ENCODE results near the gene XPO6.

XPO6 gene

DNA sequence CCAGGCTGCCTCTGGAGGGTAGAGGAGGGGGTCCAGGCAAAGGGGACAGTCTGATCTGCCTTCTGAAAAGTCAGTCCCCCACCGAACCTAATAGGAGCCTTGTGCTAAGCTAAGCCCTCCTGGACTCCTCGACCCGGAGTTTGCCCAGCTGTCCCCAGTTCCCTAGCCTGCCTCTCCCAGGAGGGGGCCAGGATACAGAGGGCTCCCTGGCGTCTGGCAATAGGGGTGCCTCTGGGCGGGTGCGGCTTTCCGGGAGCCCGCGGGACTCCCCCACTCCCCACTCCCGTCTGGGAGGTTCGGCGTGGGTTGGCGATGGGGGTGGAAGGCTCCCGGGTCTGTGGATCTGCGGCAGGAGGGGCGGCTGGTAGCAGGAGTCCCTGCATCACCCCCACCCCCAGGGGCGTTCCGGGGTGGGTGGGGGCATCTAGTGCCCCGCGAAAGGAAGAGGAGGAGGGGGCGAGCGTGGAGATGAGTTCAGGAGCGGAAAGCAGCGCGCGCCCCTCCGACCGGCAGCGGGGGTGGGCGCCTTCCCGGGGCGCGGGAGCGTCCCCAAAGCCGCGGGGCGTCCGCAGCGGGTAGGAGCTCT lies 149.4 kb downstream of the XPO6 start:
- no peak for DNase-seq (ENCODE audit: low read depth)

DNA sequence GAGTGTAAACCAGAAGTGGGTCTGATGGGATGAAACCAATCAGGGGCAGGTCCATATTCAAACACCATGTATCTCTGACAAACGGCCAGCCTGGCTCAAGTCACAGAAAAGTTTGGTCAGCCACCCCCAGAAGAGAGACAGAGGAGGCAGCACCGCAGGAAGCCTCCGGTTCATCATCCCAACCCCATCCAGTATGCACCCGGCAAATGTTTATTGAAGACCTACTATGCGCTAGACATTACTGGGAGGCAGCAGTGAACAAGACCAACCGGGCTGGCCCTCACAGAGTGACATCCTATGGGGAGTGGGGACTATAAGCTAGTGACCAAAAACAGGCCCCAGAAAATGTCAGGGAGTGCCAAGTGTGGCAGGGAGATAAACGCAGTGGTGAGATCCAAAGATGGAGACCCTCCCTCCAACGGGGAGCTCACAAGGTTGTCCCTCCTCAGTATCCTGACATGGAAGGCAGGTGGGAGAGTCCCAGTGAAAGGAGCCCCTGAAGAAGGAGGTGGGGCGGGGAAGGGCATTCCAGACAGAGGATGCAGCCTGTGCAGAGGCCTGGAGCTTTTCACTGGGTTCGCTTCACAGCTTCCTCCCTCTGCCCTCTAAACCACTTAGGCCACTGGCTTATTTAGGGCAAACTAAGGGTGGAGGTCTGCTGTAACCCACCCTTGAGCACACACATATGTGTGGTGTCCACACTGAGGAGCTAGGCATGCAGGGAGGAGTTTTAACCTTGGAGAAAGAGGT lies 150.2 kb downstream of the XPO6 start:
- no peak for DNase-seq (ENCODE audit: low read depth)

DNA sequence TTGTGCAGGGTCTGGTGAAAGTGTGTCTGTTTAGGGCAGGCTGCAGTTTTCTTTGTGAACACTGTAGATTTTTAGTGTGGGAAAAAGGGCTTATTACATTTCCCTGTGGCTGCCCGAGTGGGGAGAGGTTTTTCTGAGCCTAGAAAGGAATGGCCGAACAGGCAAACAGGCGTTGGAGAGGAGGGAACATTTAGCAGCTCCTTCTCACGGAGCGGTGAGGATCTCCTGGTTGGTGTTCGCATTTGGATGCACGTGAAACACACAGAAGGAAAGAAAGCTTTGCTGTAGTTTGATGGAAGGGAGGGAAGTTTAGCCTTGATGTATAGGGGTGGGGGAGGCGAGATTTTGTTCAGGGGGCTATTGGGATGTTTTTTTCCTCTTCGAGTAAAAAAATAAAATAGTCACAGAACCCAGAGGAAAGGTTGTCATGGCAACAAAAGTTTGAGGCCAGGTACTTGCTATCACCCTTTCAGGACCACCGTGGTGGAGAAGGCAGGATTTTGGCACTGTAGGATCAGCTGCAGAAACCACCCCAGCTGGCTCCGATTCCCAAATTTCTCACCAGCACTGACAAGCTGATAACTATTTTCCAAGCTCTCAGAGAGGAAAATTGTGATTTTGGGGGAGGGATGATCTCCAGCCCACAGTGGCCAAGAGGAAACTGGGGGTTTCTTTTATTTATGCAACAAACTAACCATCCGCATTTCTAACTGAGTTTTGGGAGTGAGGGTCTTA lies 151.8 kb downstream of the XPO6 start:
- no peak for DNase-seq (ENCODE audit: low read depth)

DNA sequence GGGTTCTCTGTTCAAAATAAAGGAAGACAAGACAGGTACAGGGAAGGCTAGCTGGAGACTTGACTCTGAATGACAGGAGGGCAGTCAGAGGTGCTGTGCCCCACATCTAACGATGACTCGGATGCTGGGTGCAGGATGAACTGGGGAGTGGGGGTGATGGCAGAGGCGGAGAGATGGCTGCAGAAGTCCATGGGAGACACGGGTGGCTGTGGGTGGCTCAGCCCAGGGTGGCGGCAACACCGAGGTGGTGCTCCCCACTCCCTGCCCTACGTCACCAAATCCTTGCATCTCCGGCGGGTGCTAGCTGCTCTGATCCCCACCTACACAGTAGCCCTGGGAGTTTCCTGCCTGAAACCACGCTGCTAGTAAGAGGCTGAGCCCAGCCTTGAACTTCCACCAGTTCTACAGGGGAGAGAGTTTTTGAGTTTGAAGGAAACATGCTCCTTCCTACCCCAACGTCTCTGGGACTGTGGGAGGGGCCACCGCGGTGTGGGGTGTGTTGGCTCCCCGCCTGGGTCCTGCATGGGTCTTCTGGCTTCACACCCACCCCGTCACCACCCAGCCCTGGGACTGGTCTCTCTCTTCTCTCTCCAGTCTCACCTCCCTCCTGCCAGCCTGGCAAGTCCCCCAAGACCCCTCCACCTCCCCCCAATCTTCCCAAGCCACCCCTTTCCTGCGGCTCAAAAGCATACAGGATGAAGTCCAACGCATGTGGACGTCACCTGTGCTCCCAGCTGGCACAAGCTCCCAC lies 152.8 kb downstream of the XPO6 start:
- no peak for DNase-seq (ENCODE audit: low read depth)

DNA sequence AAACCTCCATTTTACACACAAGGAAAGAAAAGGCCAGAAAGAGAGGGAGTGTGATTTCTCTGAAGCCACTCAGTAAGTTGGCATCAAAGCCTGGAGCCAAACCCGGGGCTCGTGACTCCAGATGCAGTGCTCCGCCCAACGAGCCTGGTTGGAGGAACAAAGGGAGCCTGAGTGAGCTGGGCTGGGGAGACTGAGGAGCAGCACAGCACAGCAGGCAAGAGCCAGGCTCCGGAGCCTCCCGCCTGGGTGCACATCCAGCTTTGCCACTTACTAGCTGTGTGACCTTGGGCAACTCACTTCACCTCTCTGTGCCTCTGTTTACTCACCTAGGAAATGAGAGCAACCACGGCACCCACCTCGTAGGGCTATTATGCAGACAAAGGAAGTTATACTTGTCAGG lies 153.8 kb downstream of the XPO6 start:
- DNase-seq (ENCODE audit: low read depth), result no peak

DNA sequence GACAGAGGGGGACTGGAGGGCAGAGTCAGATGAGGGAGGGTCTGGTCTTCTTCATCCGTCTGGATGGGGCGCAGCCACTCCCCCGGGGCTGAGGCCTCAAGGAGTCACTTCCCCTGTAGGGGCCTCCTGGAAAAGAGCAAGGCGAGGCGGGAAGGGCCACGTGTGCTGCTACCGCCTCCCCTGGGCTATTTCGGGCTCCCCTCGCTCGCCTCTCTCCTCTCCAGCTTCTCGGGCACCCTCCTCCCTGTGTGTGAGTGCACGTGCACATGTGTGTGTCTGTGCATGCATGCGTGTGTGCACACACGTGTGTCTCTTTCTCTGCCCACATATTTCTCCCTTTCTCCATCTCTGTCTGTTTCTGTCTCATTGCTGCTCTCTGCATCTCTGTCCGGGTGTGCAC lies 158.3 kb downstream of the XPO6 start:
- no peak for DNase-seq (ENCODE audit: low read depth)

DNA sequence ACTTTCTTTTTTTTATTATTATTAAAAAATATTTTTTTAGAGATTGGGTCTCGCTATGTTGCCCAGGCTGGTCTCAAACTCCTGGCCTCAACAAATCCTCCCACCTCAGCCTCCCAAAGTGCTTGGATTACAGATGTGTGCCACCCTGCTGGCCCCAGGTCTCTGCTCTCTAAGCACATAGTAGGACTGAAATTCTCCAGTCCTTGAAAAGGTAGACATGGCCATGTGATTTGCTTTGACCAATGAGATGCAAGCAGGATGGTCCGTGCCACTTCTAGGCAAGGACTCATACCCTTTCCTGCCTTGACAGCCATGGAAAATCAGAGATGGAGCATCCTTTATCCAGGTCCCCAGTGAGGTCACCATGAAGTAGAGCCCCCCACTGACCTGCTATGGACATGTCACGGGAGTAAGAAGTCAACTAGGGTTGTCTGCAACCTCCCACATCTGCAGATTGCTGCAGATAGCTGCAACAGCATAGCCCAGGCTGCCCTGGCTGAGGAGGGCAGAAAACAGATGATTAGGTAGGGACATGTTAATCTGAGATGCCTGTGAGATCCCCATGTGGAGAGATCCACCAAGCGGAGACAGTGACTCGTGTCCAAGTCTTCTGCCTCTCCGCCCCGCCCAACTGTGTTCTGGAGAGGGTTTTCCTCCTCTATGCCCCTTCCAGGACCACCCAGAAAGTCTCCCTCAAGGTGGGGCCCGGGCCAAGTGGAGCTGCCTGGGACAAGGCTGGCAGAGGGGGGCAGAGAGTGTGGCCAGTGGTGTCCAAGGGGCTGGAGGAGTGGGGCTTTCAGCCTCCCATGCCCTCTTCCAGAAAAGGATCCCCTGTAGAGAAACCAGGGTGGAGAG lies 159.3 kb downstream of the XPO6 start:
- no peak for DNase-seq (ENCODE audit: low read depth)

DNA sequence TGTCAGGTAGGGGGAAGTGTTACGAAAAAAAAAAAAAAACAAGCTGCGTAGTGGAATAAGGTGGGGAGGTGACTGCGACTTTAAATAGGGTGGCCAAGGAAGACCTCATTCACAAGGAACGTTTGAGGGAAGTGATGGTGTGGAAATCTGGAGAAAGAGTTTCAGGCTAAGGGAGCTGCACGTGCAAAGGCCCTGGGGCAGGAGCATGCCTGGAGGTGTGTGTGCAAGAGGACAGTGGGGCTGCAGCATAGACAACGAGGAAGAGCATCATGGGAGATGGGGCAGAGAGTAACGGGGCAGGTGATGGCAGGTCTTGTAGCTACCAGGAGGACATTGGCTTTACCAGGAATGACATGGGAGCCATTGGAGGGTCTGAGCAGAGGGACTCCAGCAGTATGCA lies 160.3 kb downstream of the XPO6 start:
- no peak for DNase-seq (ENCODE audit: low read depth)
